K562 (cell line): ENCODE results near the gene MPC2. TPM values are rescaled to one million over a fixed set of nuclear protein-coding genes. Genes with fewer than 3 reads are reported as not detected.

ENCODE experiments used
- ATAC-seq: fragments of 200-7000 bp; cut with Tn5 transposase; 3 replicates; pipeline ENCODE4 v1.9.1; 2020; ENCODE audit warnings: moderate library complexity
- BruUV-seq: library from RNA; stranded (reverse); fragments of 400-500 nt; replicated peaks from 2 replicates; lab custom pipeline; 2021; lab: Mats Ljungman, UMichigan
- CTCF ChIA-PET: fragments of 300-600 bp; formaldehyde crosslinking; extraction: SDS; loops from one replicate; lab custom pipeline; 2021; ENCODE audit warnings: low intra/inter-chr PET ratio; lab: Yijun Ruan, JAX
- POLR2A ChIA-PET: fragments of 300-600, 350-650 bp; sonication (Branson Sonifier 250); formaldehyde crosslinking; extraction: SDS; loops from one replicate; lab custom pipeline; 2021; ENCODE audit warnings: antibody characterized with exemption, inconsistent platforms; lab: Yijun Ruan, JAX
- DNase-seq, 4 experiments: peaks; one replicate each; pipeline versions ENCODE4 v3.0.0 to v3.0.0-alpha.2; 2011 to 2018; ENCODE audit warnings: low spot score in 3 of 4, mixed read lengths in 3 of 4; ENCODE audit errors: extremely low read depth in 1 of 4
- FAIRE-seq: peaks from 2 replicates; lab custom pipeline; 2011; peaks lifted over from hg19 to GRCh38; lab: Jason Lieb, UNC
- H2AFZ ChIP-seq: 2 replicates; pipeline ENCODE4 v1.6.0; 2011; ENCODE audit warnings: low read depth, low read length, control low read depth, inconsistent platforms
- H3K27ac ChIP-seq: fragments of 200-600 bp; 3 replicates; pipeline ENCODE4 v1.8.0; 2011; ENCODE audit warnings: low read depth, mild to moderate bottlenecking, control low read depth, inconsistent platforms, low read length, moderate library complexity, mixed read lengths; ENCODE audit errors: extremely low read depth
- H3K27me3 ChIP-seq, 2 experiments: fragments of 300-600 bp in 1 of 2; 2 replicates in 1 of 2; 3 replicates in 1 of 2; pipeline versions ENCODE4 v1.6.0 to v1.8.0; 2011; ENCODE audit warnings: inconsistent platforms in 2 of 2, low read length in 2 of 2, mild to moderate bottlenecking in 1 of 2, mixed read lengths in 1 of 2, moderate library complexity in 1 of 2; ENCODE audit not compliant: control insufficient read depth in 2 of 2, insufficient read depth in 2 of 2
- H3K36me3 ChIP-seq: fragments of 300-600 bp; 3 replicates; pipeline ENCODE4 v1.8.0; 2011; ENCODE audit warnings: mild to moderate bottlenecking, low read length, inconsistent platforms; ENCODE audit not compliant: control insufficient read depth, insufficient read depth
- H3K4me1 ChIP-seq, 2 experiments: fragments of 200-600 bp in 1 of 2; replicated peaks in 1 of 2; 2 replicates in 1 of 2; 3 replicates in 1 of 2; pipeline versions ENCODE4 v1.5.1 to v1.8.0; 2011; ENCODE audit warnings: inconsistent platforms in 2 of 2, low read length in 2 of 2, mild to moderate bottlenecking in 1 of 2, mixed read lengths in 1 of 2, moderate library complexity in 1 of 2; ENCODE audit not compliant: control insufficient read depth in 2 of 2, insufficient read depth in 2 of 2
- H3K4me2 ChIP-seq: 2 replicates; pipeline ENCODE4 v1.6.1; 2011; ENCODE audit warnings: low read length, control low read depth, inconsistent platforms, mixed read lengths; ENCODE audit not compliant: insufficient read depth
- H3K4me3 ChIP-seq: fragments of 200-600 bp; sonication (generic), shearing (Covaris generic); 2 replicates; pipeline ENCODE4 v1.5.1; 2016; ENCODE audit warnings: control low read depth, inconsistent platforms
- H3K79me2 ChIP-seq: fragments of 200-600 bp; 3 replicates; pipeline ENCODE4 v1.8.0; 2011; ENCODE audit warnings: low read length, inconsistent platforms; ENCODE audit not compliant: control insufficient read depth, insufficient read depth
- H3K9ac ChIP-seq, 2 experiments: 2 replicates each; pipeline versions ENCODE4 v1.6.0 to v1.6.1; 2011; ENCODE audit warnings: low read depth in 2 of 2, low read length in 2 of 2, control low read depth in 1 of 2, inconsistent platforms in 1 of 2, mild to moderate bottlenecking in 1 of 2, mixed read lengths in 1 of 2; ENCODE audit not compliant: insufficient read depth in 1 of 2
- H3K9me1 ChIP-seq: one replicate; pipeline ENCODE4 v1.6.0; 2011; ENCODE audit warnings: inconsistent platforms, mild to moderate bottlenecking, low read length, moderate library complexity; ENCODE audit not compliant: control insufficient read depth, insufficient read depth
- H3K9me3 ChIP-seq: replicated peaks from 2 replicates; pipeline ENCODE4 v1.5.1; 2011; ENCODE audit warnings: low read depth, low read length, inconsistent platforms; ENCODE audit not compliant: control insufficient read depth, insufficient read depth
- H4K20me1 ChIP-seq: replicated peaks from 2 replicates; pipeline ENCODE4 v1.6.1; 2011; ENCODE audit warnings: low read length, inconsistent platforms, mixed read lengths; ENCODE audit not compliant: control insufficient read depth, insufficient read depth
- ARID3A ChIP-seq: IDR thresholded peaks from 2 replicates; pipeline ENCODE4 v1.6.1; 2012; ENCODE audit warnings: low read depth, low read length, improper control_type of control experiment, borderline replicate concordance
- MTA3 ChIP-seq: fragments of 450-650 bp; formaldehyde crosslinking; IDR thresholded peaks from 2 replicates; pipeline ENCODE4 v1.6.1; 2017; ENCODE audit warnings: mild to moderate bottlenecking, borderline replicate concordance
- NR1H2 ChIP-seq: sonication (generic); formaldehyde crosslinking; IDR thresholded peaks from 2 replicates; pipeline ENCODE4 v1.4.0; 2020; ENCODE audit warnings: mild to moderate bottlenecking, missing genetic modification reagents
- ZNF23 ChIP-seq: fragments of 250-450 bp; sonication (Bioruptor Pico); IDR thresholded peaks from 2 replicates; pipeline ENCODE4 v1.4.0; 2020; ENCODE audit warnings: mild to moderate bottlenecking
- WGBS: fragments of 100-300 bp; shearing (Covaris generic); methylation state at CpG from one replicate; pipeline ENCODE4 v1.1.6; 2016; ENCODE audit warnings: low coverage, mixed read lengths; ENCODE audit not compliant: insufficient coverage; ENCODE audit errors: missing lambda C conversion rate; 5-methylcytosine and 5-hydroxymethylcytosine counted together
- in situ Hi-C: fragments of 300-500 bp; cut with MboI; formaldehyde crosslinking; loops from 4 replicates; pipeline ENCODE4 v1.15.0; 2018; ENCODE audit warnings: inconsistent platforms, mixed read lengths
- intact Hi-C: fragments of 100-400 bp; cut with micrococcal nuclease; formaldehyde crosslinking; loops from 2 replicates; pipeline ENCODE4 v1.14.2; 2022
- polyA plus RNA-seq, 8 experiments: library from polyadenylated mRNA; depleted of rRNA in 4 of 8; stranded (reverse) in 5 of 8; unstranded in 3 of 8; fragments of >200 nt; fragmentation: Nextera tagmentation in 2 of 8; fragmentation: Illumina TruSeq in 1 of 8; extraction: Ambion mirVana in 2 of 8; extraction: Trizol in 1 of 8; gene quantifications; 2 replicates each; pipeline versions ENCODE4 v1.2.1 to v1.2.3, GENCODE V29; 2011 to 2014; ENCODE audit warnings: inconsistent platforms in 1 of 8, missing spikeins in 1 of 8
- total RNA-seq, 7 experiments: library from RNA; depleted of rRNA in 6 of 7; stranded (reverse); fragments of >200 nt in 6 of 7; fragmentation: Illumina TruSeq in 2 of 7; extraction: Trizol in 2 of 7; gene quantifications; 2 replicates each; pipeline versions ENCODE4 v1.2.1 to v1.2.3, GENCODE V29; 2011 to 2021; ENCODE audit warnings: low replicate concordance in 1 of 7
- TF ChIP-seq, protein P1 (sequence below): fragments of 450-650 bp; IDR thresholded peaks from 2 replicates; pipeline ENCODE4 v1.6.1; 2016; ENCODE audit warnings: missing biosample characterization, missing genetic modification characterization

MPC2 gene
- total and polyA plus RNA-seq, 9 of the 15 experiments (the other 6 are each of a cell fraction or from before 2014, with no cell fraction given), result 70.7 to 179 (median 144) TPM

DNA sequence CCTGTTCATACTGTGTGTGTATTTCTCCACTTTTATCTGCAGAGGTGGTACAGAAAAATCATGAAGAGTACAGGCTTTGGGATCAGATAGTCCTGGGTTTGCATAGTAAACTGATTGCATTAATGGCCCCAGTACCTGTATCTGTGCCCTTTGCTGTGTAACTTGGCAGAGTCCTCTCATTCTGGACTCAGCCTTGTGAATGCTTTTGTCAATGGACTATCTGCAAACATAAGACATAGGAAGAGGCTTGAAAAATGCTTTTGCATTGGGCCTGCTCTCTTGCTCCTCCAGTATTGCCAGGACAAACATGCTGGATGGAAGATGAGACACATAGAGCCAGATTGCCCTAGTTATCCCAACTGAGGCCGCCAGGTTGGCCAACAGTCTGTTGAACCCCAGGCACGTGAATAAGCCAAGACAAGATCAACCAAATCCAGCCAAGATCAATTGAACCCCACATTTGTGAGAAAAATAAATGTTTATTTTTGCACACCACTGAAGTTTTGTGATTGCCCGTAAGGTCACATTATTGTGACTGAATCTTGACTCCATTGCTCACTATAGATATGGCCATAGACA lies 60.2 kb downstream of the MPC2 start:
- Histone ChIP-seq H3K9ac (no peak overlapping the region), H3K4me2 (no peak overlapping the region), H3K79me2 (peaks cover 24% of the 10 kb centered on the region), H3K4me1 (peaks cover 5 to 18% of the 10 kb centered on the region in 2 experiments; a peak in 4 of 5 replicates), H3K4me3 (no peak overlapping the region), H2AFZ (no peak overlapping the region), H3K27ac (no peak overlapping the region), H4K20me1 (no peaks in the 10 kb centered on the region), H3K9me1 (no peaks in the 10 kb centered on the region), H3K27me3 (no peaks in the 10 kb centered on the region), H3K36me3 (peaks cover 5% of the 10 kb centered on the region; the same call in 1 of the 3 replicates), H3K9me3 (no peaks in the 10 kb centered on the region)
- ChIA-PET CTCF (no interaction called here), POLR2A (interaction anchor here (2.0 kb wide), 1 partner anchor 11 kb away, joined by 8 read pairs; no protein-coding TSS in a partner anchor)
- 100% methylated on average over 3 of the region's 3 CpGs for WGBS
- in situ Hi-C loops (no loop called here), intact Hi-C loops (no loop called here)
- no peak for ATAC-seq
- no TSS peak for BruUV-seq
- FAIRE-seq, result no peak
- TF ChIP-seq NR1H2 (CRISPR knock-in tag), result no peak
- TF ChIP-seq, protein P1, sequence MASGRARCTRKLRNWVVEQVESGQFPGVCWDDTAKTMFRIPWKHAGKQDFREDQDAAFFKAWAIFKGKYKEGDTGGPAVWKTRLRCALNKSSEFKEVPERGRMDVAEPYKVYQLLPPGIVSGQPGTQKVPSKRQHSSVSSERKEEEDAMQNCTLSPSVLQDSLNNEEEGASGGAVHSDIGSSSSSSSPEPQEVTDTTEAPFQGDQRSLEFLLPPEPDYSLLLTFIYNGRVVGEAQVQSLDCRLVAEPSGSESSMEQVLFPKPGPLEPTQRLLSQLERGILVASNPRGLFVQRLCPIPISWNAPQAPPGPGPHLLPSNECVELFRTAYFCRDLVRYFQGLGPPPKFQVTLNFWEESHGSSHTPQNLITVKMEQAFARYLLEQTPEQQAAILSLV (tag), result no peak
- TF ChIP-seq ZNF23 (CRISPR knock-in tag), result no peak
- no peak for DNase-seq

- in situ Hi-C loops (no loop called here), intact Hi-C loops (no loop called here)
- Histone ChIP-seq H3K27ac (no peak overlapping the region), H3K4me1 (peaks cover 13 to 21% of the 10 kb centered on the region in 2 experiments), H3K79me2 (peaks cover 63% of the 10 kb centered on the region), H3K4me2 (no peak overlapping the region), H4K20me1 (no peaks in the 10 kb centered on the region), H3K4me3 (no peak overlapping the region), H3K9me1 (no peaks in the 10 kb centered on the region), H2AFZ (no peak overlapping the region), H3K27me3 (no peaks in the 10 kb centered on the region), H3K9ac (peak overlapping the region in 1 of 2 experiments; percentile 2; a peak in 1 of 4 replicates), H3K9me3 (no peaks in the 10 kb centered on the region), H3K36me3 (peaks cover 5% of the 10 kb centered on the region; the same call in 1 of the 3 replicates)
- CTCF ChIA-PET, result no interaction called here
- DNase-seq (no peak), ATAC-seq (no peak), FAIRE-seq (no peak)
- POLR2A ChIA-PET, result interaction anchor here (1.1 to 1.5 kb wide), 5 partner anchors 9 to 65 kb away, joined by 3 to 6 read pairs (median 3); partner anchors contain the start of genes ADCY10 and DCAF6
- TF ChIP-seq ARID3A (0 out of 2 replicates have a peak, but pooled peaks have one; percentile 22), MTA3 (no peak)
- BruUV-seq, result no TSS peak
Observed at GRCh38 chr1:167871331-167871730, 65.5 kb downstream of the MPC2 start.
